Measurements from ENCODE around the gene IFT20. TPM values are rescaled to one million over a fixed set of nuclear protein-coding genes. Genes with fewer than 3 reads are reported as not detected.

The IFT20 gene
- total and polyA plus RNA-seq, 9 of the 15 experiments (the other 6 are each of a cell fraction or from before 2014, with no cell fraction given): 11.2 to 38.6 (median 20.1) TPM

DNA sequence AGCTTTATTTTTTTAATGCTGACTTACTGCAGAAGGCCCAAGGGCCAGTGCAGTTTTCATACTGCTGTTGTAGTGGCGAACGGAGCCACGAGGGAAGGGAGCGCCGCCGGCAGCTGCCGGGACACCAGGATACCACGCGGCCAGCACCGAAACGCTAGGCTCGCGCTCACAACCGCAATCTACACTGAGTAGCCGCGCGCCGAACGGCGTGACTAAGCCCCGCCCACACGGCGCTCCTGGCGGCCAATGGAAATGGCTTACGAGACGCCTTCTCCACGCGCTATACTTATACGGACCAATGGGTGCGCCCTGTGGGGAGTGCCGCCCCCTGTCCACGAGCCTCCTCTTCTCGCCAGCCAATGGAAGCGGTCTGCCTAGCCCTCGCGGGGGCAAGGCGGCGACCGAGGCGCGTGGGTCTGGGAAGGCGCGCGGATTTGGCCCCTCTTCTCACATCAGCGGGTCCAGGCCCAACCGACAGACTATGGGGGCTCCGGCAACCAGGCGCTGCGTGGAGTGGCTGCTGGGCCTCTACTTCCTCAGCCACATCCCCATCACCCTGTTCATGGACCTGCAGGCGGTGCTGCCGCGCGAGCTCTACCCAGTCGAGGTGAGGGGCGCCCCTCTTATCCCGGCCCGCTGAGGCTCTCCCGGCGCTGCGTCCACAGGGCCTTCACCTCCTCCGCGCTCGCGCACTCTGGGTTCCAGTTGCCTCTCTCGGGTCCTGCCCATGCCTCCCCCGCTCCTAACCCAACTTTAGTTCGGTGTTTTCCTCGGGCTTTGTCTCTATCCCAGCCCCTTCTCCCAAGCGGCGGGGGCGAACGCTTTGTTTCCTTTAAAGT is 16.3 kb downstream of the IFT20 start, which contains the start of gene TMEM97 (continued):
- peak; percentile 3 to 59; a peak in 2 of 4 replicates for TF ChIP-seq TEAD1 (CRISPR knock-in tag; IDR thresholded peaks at IDR 0.05)
- TF ChIP-seq, protein P1, sequence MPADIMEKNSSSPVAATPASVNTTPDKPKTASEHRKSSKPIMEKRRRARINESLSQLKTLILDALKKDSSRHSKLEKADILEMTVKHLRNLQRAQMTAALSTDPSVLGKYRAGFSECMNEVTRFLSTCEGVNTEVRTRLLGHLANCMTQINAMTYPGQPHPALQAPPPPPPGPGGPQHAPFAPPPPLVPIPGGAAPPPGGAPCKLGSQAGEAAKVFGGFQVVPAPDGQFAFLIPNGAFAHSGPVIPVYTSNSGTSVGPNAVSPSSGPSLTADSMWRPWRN (IDR thresholded peaks at IDR 0.05; ENCODE audit: low read depth): peak; percentile 85
- peak in 1 of 2 experiments; percentile 78; a peak in 2 of 4 replicates for TF ChIP-seq HDAC1 (IDR thresholded peaks at IDR 0.05)
- TF ChIP-seq, protein P2, sequence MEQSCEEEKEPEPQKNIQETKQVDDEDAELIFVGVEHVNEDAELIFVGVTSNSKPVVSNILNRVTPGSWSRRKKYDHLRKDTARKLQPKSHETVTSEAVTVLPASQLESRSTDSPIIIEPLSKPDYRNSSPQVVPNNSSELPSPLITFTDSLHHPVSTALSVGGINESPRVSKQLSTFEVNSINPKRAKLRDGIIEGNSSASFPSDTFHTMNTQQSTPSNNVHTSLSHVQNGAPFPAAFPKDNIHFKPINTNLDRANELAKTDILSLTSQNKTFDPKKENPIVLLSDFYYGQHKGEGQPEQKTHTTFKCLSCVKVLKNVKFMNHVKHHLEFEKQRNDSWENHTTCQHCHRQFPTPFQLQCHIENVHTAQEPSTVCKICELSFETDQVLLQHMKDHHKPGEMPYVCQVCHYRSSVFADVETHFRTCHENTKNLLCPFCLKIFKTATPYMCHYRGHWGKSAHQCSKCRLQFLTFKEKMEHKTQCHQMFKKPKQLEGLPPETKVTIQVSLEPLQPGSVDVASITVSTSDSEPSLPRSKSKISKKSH (CRISPR knock-in tag; IDR thresholded peaks at IDR 0.05): no peak
- no peak for TF ChIP-seq MCM3 (IDR thresholded peaks at IDR 0.05)
- TF ChIP-seq CEBPB (tag; IDR thresholded peaks at IDR 0.05): no peak
- peak; percentile 69 for TF ChIP-seq CCNT2 (IDR thresholded peaks at IDR 0.05; ENCODE audit: borderline replicate concordance, extremely low read depth, insufficient read length, low read depth, low read length)
- TF ChIP-seq, protein P3, sequence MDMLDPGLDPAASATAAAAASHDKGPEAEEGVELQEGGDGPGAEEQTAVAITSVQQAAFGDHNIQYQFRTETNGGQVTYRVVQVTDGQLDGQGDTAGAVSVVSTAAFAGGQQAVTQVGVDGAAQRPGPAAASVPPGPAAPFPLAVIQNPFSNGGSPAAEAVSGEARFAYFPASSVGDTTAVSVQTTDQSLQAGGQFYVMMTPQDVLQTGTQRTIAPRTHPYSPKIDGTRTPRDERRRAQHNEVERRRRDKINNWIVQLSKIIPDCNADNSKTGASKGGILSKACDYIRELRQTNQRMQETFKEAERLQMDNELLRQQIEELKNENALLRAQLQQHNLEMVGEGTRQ (CRISPR knock-in tag; IDR thresholded peaks at IDR 0.05): peak; percentile 46
- peak; percentile 70; the same call in 1 of the 2 replicates for TF ChIP-seq SIN3B (IDR thresholded peaks at IDR 0.05; ENCODE audit: low read depth)
- TF ChIP-seq TAF1 (IDR thresholded peaks at IDR 0.05; ENCODE audit: control insufficient read depth, extremely low read depth, insufficient read depth, low read length, severe bottlenecking): peak; percentile 90
- no peak for TF ChIP-seq MECOM (CRISPR knock-in tag; IDR thresholded peaks at IDR 0.05)
- TF ChIP-seq POU5F1 (IDR thresholded peaks at IDR 0.05; ENCODE audit: borderline replicate concordance, low read depth, low read length, partially characterized antibody): no peak
- TF ChIP-seq, protein P4, sequence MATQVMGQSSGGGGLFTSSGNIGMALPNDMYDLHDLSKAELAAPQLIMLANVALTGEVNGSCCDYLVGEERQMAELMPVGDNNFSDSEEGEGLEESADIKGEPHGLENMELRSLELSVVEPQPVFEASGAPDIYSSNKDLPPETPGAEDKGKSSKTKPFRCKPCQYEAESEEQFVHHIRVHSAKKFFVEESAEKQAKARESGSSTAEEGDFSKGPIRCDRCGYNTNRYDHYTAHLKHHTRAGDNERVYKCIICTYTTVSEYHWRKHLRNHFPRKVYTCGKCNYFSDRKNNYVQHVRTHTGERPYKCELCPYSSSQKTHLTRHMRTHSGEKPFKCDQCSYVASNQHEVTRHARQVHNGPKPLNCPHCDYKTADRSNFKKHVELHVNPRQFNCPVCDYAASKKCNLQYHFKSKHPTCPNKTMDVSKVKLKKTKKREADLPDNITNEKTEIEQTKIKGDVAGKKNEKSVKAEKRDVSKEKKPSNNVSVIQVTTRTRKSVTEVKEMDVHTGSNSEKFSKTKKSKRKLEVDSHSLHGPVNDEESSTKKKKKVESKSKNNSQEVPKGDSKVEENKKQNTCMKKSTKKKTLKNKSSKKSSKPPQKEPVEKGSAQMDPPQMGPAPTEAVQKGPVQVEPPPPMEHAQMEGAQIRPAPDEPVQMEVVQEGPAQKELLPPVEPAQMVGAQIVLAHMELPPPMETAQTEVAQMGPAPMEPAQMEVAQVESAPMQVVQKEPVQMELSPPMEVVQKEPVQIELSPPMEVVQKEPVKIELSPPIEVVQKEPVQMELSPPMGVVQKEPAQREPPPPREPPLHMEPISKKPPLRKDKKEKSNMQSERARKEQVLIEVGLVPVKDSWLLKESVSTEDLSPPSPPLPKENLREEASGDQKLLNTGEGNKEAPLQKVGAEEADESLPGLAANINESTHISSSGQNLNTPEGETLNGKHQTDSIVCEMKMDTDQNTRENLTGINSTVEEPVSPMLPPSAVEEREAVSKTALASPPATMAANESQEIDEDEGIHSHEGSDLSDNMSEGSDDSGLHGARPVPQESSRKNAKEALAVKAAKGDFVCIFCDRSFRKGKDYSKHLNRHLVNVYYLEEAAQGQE (IDR thresholded peaks at IDR 0.05; ENCODE audit: borderline replicate concordance): no peak
- TF ChIP-seq, protein P4 (CRISPR knock-in tag; IDR thresholded peaks at IDR 0.05; ENCODE audit: low read depth): peak; percentile 45; the same call in 1 of the 2 replicates
- TF ChIP-seq ASH1L (IDR thresholded peaks at IDR 0.05; ENCODE audit: borderline replicate concordance, low read depth, partially characterized antibody): peak; percentile 77
- TF ChIP-seq CHD1 (IDR thresholded peaks at IDR 0.05; ENCODE audit: low read length): peak; percentile 49

Measured in K562 (cell line).